ENCODE measurements around the gene JUNB. TPM values are rescaled to one million over a fixed set of nuclear protein-coding genes. Genes with fewer than 3 reads are reported as not detected.

The JUNB gene
- total RNA-seq, 2 experiments from 2014 or later = 292 to 299 TPM

GRCh38 chr19:12792853-12793289, 1.6 kb downstream of the JUNB start:
- H3K27me3 Mint-ChIP-seq = no peaks in the 10 kb centered on the region
- TF ChIP-seq CTCF (IDR thresholded peaks at IDR 0.05) = no peak
- no peaks in the 10 kb centered on the region for H3K9me3 Mint-ChIP-seq
- peaks cover 44% of the 10 kb centered on the region for H3K4me1 Mint-ChIP-seq (ENCODE audit: low read depth)
- peaks cover 22% of the 10 kb centered on the region for H3K36me3 Mint-ChIP-seq (ENCODE audit: low read depth)
- H3K27ac Mint-ChIP-seq = peak overlapping the region; percentile 98
- ChIA-PET POLR2A (interaction anchor here (0.7 to 3.3 kb wide), 22 partner anchors 9 to 460 kb away, joined by 3 to 97 read pairs (median 4); partner anchors contain the start of genes DHPS, FBXW9, PRDX2 and RNASEH2A), CTCF (interaction anchor here (0.9 to 14.2 kb wide), 8 partner anchors 9 to 93 kb away, joined by 3 to 480 read pairs (median 4); partner anchors contain the start of gene THSD8)
- no peak for ATAC-seq
- intact Hi-C loops (cut with micrococcal nuclease) = no loop called here
- no peak for DNase-seq
- peak overlapping the region; percentile 95 for H3K4me3 Mint-ChIP-seq

- Mint-ChIP-seq H3K27me3 (no peaks in the 10 kb centered on the region), H3K27ac (peak overlapping the region; percentile 98), H3K36me3 (ENCODE audit: low read depth) (peaks cover 22% of the 10 kb centered on the region), H3K4me1 (ENCODE audit: low read depth) (peaks cover 38% of the 10 kb centered on the region), H3K4me3 (peak overlapping the region; percentile 95), H3K9me3 (no peaks in the 10 kb centered on the region)
- peak; percentile 37 for ATAC-seq
- POLR2A ChIA-PET = interaction anchor here (0.7 to 3.3 kb wide), 19 partner anchors 9 to 461 kb away, joined by 3 to 97 read pairs (median 4); partner anchors contain the start of genes DHPS, FBXW9, PRDX2 and RNASEH2A
- TF ChIP-seq CTCF (IDR thresholded peaks at IDR 0.05) = no peak
- peak; percentile 94 for DNase-seq
- intact Hi-C loops (cut with micrococcal nuclease) = loop anchor here (2.0 kb wide), 1 partner anchor 15 kb away; no protein-coding TSS in a partner anchor
- CTCF ChIA-PET = interaction anchor here (0.9 to 14.2 kb wide), 7 partner anchors 9 to 92 kb away, joined by 3 to 480 read pairs (median 4); partner anchors contain the start of gene THSD8
Measured at GRCh38 chr19:12793290-12794195, 2.3 kb downstream of the JUNB start.

DNA sequence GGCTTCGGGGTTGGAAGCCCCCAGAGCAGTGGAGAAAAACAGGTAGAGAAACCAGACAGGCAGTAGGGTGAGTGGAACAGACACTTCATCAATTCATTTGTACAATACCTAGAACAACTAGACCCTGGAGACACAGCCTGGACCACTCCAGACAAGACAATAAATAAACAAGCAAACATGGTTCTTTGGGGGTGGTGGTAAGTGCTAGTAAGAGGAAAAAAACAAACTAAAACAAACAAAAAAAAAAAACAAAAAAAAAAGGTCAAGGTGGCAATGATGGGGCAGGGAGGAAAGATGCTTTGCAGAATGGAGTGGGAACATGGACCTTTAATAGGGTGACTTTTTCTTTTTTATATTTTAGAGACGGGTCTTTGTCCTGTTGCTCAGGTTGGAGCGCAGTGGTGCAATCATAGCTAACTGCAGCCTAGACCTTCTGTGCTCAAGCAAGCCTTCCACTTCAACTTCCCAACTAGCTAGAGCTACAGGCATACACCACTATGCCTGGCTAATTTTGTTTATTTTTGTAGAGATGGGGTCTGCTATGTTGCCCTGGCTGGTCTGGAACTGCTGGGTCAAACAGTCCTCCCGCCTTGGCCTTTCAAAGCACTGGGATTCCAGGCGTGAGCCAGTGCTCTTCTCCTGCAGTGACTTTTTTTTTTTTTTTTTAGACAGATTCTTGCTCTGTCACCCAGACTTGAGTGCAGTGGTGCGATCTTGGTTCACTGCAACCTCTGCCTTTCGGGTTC, 3.1 kb downstream of the JUNB start:
- no peak for ATAC-seq
- Mint-ChIP-seq H3K27me3 (no peaks in the 10 kb centered on the region), H3K27ac (peak overlapping the region; percentile 87), H3K9me3 (no peaks in the 10 kb centered on the region), H3K36me3 (ENCODE audit: low read depth) (peaks cover 22% of the 10 kb centered on the region), H3K4me3 (peak overlapping the region; percentile 79), H3K4me1 (ENCODE audit: low read depth) (peaks cover 31% of the 10 kb centered on the region)
- TF ChIP-seq CTCF (IDR thresholded peaks at IDR 0.05) = no peak
- DNase-seq = no peak
- ChIA-PET POLR2A (interaction anchor here (0.9 to 3.6 kb wide), 8 partner anchors 12 to 33 kb away, joined by 3 to 97 read pairs (median 10); partner anchors contain the start of gene HOOK2), CTCF (interaction anchor here (2.8 to 14.2 kb wide), 6 partner anchors 8 to 54 kb away, joined by 20 to 480 read pairs (median 55); partner anchors contain the start of gene RNASEH2A)
- intact Hi-C loops (cut with micrococcal nuclease) = loop anchor here (2.0 kb wide), 1 partner anchor 16 kb away; no protein-coding TSS in a partner anchor

DNA sequence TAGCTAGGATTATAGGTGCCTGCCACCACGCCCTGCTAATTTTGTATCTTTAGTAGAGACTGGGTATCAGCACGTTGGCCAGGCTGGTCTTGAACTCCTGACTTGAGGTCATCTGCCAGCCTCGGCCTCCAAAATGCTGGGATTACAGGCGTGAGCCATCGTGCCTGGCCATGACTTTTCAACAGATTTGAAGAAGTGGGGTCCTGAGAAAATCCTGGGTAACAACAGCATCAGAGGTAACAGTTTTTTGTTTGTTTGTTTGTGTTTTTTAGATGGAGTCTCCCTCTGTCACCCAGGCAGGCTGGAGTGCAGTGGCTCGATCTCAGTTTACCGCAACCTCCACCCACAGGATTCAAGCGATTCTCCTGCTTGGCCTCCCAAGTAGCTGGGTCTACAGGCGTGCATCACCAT, 3.7 kb downstream of the JUNB start:
- POLR2A ChIA-PET = interaction anchor here (0.9 to 3.6 kb wide), 8 partner anchors 9 to 34 kb away, joined by 3 to 19 read pairs (median 7); partner anchors contain the start of genes HOOK2 and RNASEH2A
- H3K27me3 Mint-ChIP-seq = no peaks in the 10 kb centered on the region
- H3K4me1 Mint-ChIP-seq (ENCODE audit: low read depth) = peaks cover 33% of the 10 kb centered on the region

More for the DNA sequence above, 3.7 kb downstream of the JUNB start:
- CTCF ChIA-PET = interaction anchor here (1.4 to 14.2 kb wide), 10 partner anchors 8 to 120 kb away, joined by 4 to 480 read pairs (median 20); partner anchors contain the start of genes RNASEH2A and TRIR
- DNase-seq (no peak), ATAC-seq (no peak)
- TF ChIP-seq CTCF (IDR thresholded peaks at IDR 0.05) = no peak
- intact Hi-C loops (cut with micrococcal nuclease) = loop anchor here (2.0 kb wide), 1 partner anchor 16 kb away; no protein-coding TSS in a partner anchor
- H3K27ac Mint-ChIP-seq = peak overlapping the region; percentile 87
- no peaks in the 10 kb centered on the region for H3K9me3 Mint-ChIP-seq
- peak overlapping the region; percentile 79 for H3K4me3 Mint-ChIP-seq
- peaks cover 26% of the 10 kb centered on the region for H3K36me3 Mint-ChIP-seq (ENCODE audit: low read depth)
